GM20431 (cell line): ENCODE measurements around the gene ATP1B3.
"Not testable (repeated sequence)": the region's sequence is repeated elsewhere in the genome, so short reads cannot be mapped to it uniquely, and the experiment has no call there.

ENCODE experiments used
- in situ Hi-C: fragments of 300-500 bp; cut with MseI, MboI; formaldehyde crosslinking; loops from one replicate; pipeline ENCODE4 v1.15.0; 2020; ENCODE audit warnings: low sequenced_read_pairs; ENCODE audit not compliant: unreplicated experiment

ATP1B3 gene

DNA sequence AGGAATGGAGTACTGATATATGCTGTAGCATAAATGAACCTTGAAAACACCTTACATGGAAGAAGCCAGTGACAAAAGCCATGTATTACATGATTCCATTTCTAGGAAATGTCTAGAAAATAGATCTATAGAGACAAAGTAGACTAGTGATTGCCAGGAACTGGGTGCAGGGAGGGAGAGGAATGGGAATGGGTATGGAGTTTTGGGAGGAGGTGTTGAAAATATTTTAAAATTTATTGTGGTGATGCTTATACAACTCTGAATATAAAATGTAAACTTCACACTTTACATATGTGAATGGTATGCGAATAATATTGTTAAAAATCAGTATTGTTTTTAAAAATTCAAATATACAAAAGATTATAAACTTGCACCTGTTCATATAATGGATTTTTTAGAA is 22.5 kb downstream of the ATP1B3 start:
- in situ Hi-C loops = no loop called here

DNA sequence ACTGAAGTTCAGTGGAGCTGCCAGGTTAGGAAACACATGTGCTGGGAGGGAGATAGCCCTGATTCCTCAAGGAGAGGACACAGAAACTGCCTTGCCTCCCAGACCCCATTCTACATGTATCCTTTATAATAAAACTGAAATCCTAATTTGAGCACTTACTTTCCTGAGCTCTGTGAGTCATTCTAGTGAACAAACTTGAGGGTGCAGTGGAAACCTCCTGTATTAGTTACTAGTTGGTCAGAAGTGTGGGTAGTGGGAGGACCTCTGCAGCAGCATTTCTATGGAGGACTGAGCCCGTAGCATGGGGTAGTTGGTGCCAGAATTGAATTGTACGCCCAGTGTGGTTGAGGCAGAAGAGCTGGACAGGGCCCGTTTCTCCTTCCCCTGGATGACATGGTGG is 23.9 kb downstream of the ATP1B3 start:
- in situ Hi-C loops = no loop called here

DNA sequence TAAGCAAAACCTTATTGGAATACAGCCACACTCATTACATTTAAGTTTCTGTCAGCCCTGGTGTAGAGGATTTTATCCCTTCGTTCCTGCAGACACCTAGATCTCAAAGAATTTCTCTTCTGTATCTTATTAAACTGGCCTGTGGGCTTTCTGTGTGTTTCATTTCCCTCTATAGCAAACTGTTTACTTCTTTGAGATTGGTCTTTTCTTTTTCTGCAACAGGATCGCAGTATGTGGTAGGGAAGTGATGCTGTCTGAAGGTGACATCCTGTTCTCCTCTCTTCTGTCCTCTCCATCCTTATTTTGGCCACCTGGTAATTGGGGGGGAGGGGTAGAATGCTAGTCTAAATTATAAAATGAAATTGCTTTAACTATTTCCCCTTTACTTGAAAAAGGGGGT is 25.5 kb downstream of the ATP1B3 start:
- in situ Hi-C loops = no loop called here

DNA sequence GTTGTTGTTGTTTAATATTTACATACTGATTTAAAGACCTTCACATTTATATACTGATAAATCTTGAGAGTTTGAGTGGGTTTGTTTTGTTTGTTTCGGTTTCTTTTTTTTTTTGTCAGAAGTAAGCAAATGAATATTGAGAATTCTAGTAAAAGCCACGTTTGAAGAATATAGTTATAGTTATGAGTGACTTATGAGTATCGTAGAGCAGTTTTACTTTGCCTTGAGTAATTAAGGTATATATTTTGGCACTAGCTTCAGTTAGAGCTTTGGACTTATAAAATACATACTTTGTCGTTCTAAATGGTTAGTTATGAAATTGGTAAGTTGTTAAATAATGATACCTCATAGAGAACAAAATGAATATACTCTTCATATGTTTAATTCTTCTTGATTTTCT is 27.8 kb downstream of the ATP1B3 start:
- in situ Hi-C loops = no loop called here

DNA sequence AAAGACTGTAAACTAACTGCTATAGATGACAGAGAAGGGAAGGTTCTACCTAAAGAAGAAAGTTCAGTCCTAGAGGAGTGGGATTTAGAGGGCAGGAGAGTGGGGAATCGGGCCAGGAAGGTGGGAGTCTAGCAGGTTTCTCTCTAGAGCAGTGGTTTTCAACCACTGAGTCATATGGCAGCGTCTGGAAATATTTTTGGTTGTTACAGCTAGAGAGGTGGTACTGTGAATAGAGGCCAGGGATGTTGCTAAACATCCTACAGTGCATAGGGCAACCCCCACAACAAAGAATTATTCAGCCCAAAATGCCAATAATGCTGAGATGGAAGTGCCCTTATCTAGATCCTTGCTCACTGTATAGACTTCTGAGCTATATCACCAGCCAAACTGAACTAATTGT is 28.7 kb downstream of the ATP1B3 start:
- in situ Hi-C loops = no loop called here

DNA sequence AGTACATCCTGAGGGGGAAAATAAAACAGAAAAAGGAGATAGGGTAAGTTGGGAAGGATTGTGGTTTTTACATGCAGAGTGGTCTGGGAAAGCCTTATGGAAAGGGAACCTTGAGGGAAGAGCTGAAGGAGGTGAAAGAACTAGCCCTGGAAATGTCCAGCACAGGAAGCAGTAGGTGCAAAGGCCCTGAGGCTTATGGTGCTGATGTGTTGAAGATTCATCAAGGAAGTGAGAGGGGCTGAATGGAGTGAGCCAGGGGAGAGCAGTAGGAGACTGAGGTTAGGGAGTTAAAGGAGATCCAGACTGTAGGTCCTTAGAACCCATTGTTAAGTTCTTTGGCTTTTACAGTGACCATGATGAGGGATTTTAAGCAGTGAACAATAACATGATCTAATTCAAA is 33.0 kb downstream of the ATP1B3 start:
- in situ Hi-C loops = no loop called here

DNA sequence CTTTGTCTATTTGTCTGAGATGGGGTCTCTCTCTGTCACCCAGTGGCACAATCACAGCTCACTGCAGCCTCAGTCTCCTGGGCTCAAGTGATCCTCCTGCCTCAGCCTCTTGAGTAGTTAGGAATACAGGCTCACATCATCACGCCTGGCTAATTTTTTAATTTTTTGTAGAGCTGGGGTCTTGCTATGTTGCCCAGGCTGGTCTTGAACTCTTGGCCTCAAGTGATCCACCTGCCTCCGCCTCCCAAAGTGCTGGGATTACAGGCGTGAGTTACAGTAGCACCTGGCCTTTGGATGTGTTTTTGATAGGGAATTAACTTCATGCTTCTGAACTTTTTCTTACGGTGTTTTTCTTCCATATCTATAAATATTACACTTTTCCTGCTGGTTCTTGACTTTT is 33.5 kb downstream of the ATP1B3 start:
- in situ Hi-C loops = not testable (repeated sequence)

DNA sequence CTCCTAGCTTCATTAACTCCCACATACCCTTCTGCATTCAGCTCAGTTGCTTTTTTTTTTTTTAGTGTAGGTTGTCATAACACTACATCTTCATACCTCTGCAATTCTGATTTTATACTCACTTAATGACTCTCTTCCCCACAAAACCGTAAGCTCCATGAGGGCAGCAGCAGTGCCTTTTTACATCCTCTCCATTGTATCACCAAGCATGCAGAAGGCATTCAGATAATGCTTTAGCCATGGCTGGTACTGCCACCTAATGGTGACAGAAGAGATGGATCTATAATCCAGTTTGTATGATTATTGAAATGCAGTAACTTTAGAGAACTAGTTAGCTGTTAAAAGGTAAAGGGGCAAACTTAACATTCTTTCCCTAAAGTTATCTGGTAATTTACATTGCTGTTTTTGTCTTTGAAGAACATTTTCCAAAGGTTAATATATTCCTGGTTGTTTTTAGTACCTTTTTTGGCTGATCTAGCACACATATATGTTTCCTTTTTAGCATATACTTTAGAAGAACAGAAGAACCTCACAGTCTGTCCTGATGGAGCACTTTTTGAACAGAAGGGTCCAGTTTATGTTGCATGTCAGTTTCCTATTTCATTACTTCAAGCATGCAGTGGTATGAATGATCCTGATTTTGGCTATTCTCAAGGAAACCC is 36.8 kb downstream of the ATP1B3 start:
- in situ Hi-C loops = no loop called here

DNA sequence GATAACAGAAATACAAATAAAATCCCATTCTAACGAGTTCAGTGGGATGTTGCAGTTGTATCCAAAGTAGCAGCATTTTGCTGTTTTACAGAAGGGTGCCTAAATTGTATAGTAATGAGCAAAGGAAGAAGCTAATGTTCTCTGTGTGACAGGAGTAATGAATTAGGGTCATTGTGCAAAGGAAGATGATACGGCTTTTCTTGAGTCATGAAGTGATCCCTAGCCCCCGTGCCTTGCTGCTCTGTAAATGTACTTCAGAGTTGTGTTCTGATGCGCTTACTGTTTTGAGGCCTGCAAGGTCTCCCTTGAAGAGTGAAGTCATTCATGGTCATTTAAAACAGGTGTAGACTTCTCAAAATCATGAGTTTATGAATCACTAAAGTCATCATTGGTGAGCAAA is 37.9 kb downstream of the ATP1B3 start:
- in situ Hi-C loops = no loop called here

DNA sequence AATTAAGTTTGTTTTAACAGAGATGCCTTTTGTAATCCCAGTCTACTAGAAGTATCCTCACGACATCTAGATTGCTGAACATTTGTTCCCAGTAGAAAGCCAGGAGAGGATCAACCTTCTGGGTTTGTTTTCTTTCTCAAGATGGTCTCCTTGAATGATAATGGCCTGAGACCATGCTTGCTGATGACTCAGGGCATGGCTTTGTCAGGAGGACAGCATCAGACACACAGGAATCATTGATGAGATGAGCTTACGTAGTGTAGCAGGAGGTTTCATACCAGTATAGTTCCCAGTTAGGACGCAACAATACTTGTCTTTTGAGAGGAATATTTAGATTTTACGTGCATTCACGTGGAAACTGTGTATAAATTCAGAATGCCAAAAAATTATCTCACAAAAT is 38.6 kb downstream of the ATP1B3 start:
- in situ Hi-C loops = no loop called here

DNA sequence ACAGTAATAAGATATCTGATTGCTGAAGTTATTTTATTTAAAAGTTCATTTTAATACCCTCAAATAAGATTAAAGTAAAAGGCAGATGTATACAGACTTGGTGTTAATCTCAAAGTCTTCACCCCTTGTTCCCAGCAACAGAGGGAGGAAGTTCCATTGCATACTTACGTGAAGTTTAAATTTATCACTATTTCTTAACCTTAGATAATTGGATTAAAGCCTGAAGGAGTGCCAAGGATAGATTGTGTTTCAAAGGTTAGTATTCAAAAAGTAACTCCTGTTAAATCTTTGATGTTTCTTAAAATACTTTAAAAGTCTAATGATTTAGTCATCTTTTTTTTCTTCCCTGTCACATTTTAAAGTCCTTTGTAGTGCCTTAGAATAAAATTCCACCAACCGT is 39.3 kb downstream of the ATP1B3 start:
- in situ Hi-C loops = no loop called here

DNA sequence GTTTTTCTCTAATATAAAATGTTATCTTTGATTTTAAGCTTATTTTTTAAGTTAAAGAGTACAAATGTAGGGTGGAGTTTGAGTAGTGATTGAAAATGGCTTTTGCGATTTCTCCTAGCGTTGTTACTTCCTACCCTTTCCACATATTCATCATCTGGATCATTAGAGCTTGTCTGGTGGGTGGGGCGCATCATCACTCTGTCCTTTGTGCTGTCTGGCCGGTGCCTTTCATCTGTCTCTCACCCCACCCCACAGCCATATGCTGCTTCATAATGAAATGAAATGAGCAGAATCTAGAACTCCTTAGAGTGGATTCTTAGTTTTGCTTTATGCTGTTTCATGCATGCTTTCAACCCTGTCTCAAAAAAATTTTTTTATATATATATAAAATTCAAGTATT is 44.3 kb downstream of the ATP1B3 start:
- in situ Hi-C loops = no loop called here

DNA sequence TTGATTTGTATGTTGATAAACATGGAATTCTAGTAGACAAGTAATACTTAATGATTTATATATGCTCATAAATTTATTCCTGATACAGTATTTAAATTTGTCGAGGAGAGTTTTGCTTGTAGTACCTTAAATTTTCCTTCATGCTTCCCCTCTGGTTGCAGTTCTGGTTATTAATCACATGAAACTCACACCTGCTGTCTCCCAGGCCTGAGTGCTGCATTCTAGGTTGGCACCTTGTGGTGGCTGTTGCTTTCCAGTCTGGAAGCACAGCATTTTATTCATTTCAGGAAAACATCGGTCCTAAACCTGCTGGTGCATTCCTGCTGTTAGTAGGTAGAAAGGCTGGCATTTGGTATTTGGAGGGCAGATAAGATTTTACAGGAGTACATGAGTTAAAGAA is 44.9 kb downstream of the ATP1B3 start:
- in situ Hi-C loops = no loop called here

DNA sequence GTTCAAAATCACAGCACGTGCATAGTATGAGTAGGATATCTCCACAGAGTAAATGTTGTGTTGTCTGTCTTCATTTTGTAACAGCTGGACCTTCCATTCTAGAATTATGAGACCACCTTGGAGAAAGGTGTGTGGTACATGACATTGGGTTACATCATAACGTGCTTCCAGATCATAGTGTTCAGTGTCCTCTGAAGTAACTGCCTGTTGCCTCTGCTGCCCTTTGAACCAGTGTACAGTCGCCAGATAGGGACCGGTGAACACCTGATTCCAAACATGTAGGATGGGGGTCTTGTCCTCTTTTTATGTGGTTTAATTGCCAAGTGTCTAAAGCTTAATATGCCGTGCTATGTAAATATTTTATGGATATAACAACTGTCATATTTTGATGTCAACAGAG is 49.2 kb downstream of the ATP1B3 start:
- in situ Hi-C loops = not testable (repeated sequence)

DNA sequence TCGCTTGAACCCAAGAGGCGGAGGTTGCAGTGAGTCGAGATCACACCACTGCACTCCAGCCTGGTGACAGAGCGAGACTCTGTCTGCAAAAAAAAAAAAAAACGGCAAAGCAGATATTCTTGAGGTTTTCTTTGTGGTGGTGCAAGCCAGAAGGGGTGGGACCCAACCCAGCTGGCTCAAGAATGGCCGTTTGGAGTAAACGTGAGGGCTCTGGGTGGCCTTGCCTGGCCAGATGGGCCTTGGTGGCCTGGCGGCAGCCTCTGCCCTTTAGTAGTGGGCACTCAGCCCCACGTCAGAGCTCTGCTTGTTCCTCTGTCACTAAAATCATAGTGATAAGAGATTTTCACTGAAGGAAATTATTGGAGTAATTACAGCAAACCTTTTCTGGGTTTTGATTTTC is 50.5 kb downstream of the ATP1B3 start:
- in situ Hi-C loops = no loop called here

DNA sequence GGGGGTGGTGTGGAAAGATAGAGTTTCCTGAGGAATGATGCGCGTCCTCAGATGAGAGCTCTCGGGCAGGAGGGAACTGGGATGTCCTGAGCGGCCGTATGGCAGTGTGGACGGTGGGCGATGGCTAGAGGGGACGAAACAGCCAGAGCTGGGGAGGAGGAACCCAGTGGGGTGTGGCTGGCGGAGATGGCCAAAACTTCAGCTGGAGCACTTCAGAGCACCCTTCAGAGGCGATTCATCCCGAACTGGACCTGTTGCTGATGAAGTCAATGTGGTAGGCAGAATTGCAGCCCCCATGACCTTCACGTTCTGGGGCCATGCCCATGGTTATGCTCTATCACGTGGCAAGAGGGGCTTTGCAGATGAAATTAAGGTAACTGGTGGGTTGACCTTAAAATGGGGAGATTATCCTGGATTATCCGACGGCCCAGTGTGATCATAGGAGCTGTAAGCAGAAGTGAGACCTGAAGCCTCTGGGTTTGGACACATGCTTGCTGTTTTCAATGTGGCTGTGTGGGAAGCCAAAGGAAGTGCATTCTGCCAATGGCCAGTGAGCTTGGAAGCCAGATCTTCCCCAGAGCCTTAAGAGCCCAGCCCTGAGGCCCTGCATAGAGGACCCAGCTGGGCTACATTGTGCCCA is 52.3 kb downstream of the ATP1B3 start:
- in situ Hi-C loops = no loop called here

DNA sequence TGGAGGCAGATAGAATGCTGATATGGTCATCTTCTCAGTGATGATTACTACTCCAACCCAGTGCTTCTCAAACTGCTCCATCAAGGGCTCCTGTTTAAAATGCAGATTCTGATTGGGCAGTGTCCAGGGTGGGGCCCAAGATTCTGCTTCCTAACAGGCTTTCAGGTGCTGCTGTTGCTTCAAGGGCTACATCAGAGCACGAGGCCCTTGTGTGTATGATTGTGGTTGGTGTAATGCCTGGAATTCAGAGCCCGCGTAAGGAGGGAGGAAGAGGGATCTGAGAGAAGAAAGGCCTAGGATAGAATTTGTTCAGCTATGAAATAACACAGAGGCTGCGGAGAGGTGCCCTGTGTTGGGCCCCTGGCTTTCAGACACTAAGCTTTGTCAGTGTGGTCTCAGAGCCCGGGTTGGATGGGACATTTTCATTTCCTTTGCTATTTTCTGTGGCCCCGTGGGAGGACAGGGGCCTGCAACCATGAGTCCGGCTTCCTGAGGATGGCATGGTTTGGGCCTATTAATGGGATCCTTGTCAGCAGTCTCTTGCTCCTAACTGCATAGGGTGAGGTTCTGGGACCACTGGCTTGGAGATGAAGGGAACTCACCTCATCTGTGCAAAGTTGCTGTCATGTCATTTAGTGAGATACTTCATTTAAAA is 53.0 kb downstream of the ATP1B3 start:
- in situ Hi-C loops = no loop called here

DNA sequence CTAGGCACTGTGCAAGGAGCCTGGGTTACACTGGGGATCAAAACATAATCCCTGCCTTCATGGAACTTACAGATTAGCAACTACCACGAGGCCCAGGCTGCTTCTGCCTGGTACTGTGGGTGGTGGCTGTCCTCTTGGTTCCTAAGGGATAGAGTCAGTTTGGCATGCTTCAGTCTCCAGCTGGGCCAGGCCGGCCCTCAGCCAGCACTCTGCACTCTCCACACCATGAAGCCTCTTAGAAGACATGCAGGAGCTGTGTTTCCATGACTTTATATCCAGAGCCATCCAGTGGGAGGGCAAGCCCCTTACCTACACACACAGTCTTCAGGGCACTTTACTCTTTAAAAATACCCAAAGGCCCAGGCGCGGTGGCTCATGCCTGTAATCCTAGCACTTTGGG is 54.4 kb downstream of the ATP1B3 start:
- in situ Hi-C loops = no loop called here

DNA sequence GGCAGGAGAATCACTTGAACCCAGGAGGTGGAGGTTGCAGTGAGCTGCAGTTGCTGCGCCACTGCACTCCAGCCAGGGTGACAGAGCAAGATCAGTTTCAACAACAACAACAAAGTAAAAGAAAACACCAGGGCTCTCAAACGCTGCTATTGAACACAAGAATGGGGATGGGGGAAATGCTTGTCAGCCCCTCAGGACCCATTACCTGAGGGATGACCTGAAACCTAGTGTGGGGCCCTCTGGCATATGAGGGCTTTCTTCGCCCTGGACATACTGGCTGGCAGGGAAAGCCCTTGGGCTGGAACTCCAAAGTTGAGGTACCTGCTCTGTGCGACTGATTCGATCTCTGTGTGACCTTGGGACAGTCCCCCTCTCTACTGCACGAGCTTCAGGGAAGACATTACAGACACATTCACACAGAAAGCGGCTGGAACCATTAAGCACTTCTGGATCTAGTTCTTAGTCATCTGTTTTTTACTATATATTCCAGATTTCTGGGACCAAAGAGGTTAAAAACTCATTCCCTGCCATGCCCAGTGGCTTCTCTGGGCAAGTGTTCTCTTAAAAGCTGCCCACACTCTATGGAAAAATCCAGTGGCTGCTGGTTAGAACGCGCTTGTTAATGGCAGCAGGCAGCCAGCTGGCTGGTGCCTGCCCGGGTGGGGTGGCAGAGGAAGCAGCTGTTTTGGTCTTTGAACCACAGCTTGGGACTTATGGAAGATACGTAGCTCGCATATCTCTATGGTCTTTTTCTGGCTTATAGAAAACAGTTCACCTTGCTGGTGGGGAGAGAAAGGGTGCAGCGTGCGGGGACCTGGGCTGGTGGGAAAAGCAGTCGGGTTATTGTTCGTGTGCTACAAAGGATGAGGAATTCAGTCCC is 57.2 kb downstream of the ATP1B3 start:
- in situ Hi-C loops = no loop called here

DNA sequence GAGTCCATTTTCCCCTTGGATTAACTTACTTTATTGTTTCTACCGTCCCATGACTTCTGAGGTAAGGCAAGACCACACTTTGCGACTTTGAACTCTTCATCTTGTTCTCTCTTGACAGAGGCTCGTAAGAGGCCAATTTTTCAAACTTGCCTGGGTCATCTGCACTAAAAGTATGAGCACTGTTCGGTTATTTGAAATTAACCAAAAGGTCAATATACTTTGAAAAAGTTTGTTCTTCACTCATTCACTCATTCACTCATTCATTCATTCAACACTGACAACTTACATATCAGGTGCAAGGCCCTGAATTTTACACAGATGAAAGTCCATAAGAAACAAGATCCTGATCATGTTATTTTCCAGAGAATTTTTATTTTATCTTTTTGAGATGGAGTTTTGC is 57.9 kb downstream of the ATP1B3 start:
- in situ Hi-C loops = no loop called here

DNA sequence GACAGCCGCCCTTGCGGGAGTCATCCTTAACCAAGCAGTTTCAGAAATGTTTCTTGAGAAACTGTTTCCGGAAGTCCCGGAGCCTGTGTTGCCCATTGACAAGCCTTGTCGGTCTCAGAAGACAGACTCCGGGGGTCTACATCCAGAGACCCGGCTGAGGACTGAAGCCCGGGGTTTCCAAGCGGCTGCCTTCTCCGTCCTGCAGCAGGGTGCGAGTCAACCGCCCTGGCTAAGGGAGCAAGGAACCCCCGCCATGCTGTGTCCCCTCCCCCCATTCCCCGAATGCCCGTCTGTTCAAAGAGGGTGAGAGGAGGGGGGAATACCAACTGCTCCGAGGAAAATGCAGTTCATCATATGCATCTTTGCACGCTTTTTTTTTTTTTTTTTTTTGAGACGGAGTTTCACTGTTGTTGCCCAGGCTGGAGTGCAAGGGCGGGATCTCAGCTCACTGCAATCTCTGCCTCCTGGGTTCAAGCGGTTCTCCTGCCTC is 61.6 kb downstream of the ATP1B3 start:
- in situ Hi-C loops = no loop called here
